GM06990 (cell line): ENCODE measurements around the gene FNIP2.
A peak's percentile ranks its signal among the peaks of the same experiment; 100 is the strongest.

Experiments used
- DNase-seq: peaks from one replicate; pipeline ENCODE4 v3.0.0-alpha.2; 2011; ENCODE audit not compliant: insufficient read length; ENCODE audit errors: extremely low read depth
- H3K27me3 ChIP-seq: replicated peaks from 2 replicates; pipeline ENCODE4 v1.6.0; 2011; ENCODE audit warnings: low read length; ENCODE audit not compliant: control insufficient read depth, insufficient read depth
- H3K36me3 ChIP-seq: 2 replicates; pipeline ENCODE4 v1.5.1; 2011; ENCODE audit warnings: low read length; ENCODE audit not compliant: control insufficient read depth, insufficient read depth
- H3K4me3 ChIP-seq: replicated peaks from 2 replicates; pipeline ENCODE4 v1.5.1; 2011; ENCODE audit warnings: low read depth, mild to moderate bottlenecking, control low read depth, low read length
- TF ChIP-seq, protein P1 (sequence below): IDR thresholded peaks from 2 replicates; pipeline ENCODE4 v1.5.1; 2011; ENCODE audit warnings: low read length, control low read depth, mild to moderate bottlenecking, inconsistent platforms; ENCODE audit not compliant: insufficient read depth, poor library complexity, severe bottlenecking

FNIP2 gene

DNA sequence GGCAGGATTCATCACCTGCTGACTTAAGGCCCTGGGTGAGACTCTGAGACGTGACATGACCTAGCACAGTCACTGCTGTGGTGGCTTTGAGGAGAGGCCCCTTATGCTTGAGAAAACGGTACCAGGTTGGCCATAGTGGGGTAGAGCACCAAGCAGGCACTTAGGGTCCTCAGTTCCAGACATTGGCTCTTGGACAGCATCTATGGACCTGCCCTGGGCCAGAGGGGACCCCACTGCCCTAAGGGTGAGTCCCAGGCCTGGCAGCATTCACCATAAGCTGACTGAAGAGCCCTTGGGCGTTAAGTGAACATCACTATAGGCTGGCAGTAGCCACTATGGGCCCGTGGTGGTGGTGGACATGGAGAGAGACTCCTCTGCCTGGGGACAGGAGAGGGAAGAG lies 78.7 kb downstream of the FNIP2 start:
- DNase-seq, result no peak
- Histone ChIP-seq H3K36me3 (no peaks in the 10 kb centered on the region), H3K4me3 (no peak overlapping the region), H3K27me3 (no peaks in the 10 kb centered on the region)
- TF ChIP-seq, protein P1, sequence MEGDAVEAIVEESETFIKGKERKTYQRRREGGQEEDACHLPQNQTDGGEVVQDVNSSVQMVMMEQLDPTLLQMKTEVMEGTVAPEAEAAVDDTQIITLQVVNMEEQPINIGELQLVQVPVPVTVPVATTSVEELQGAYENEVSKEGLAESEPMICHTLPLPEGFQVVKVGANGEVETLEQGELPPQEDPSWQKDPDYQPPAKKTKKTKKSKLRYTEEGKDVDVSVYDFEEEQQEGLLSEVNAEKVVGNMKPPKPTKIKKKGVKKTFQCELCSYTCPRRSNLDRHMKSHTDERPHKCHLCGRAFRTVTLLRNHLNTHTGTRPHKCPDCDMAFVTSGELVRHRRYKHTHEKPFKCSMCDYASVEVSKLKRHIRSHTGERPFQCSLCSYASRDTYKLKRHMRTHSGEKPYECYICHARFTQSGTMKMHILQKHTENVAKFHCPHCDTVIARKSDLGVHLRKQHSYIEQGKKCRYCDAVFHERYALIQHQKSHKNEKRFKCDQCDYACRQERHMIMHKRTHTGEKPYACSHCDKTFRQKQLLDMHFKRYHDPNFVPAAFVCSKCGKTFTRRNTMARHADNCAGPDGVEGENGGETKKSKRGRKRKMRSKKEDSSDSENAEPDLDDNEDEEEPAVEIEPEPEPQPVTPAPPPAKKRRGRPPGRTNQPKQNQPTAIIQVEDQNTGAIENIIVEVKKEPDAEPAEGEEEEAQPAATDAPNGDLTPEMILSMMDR, result no peak

- H3K4me3 ChIP-seq, result no peak overlapping the region
- TF ChIP-seq, protein P1, result no peak
- no peaks in the 10 kb centered on the region for H3K36me3 ChIP-seq
- no peaks in the 10 kb centered on the region for H3K27me3 ChIP-seq
- no peak for DNase-seq
Observed at GRCh38 chr4:158849681-158850080, 80.9 kb downstream of the FNIP2 start.

GRCh38 chr4:158850371-158850770 lies 81.5 kb downstream of the FNIP2 start:
- TF ChIP-seq, protein P1, result no peak
- no peaks in the 10 kb centered on the region for H3K27me3 ChIP-seq
- no peak for DNase-seq
- no peaks in the 10 kb centered on the region for H3K36me3 ChIP-seq
- H3K4me3 ChIP-seq, result no peak overlapping the region

- no peak overlapping the region for H3K4me3 ChIP-seq
- TF ChIP-seq, protein P1, result peak; percentile 56
- no peaks in the 10 kb centered on the region for H3K36me3 ChIP-seq
- no peaks in the 10 kb centered on the region for H3K27me3 ChIP-seq
- no peak for DNase-seq
Observed at GRCh38 chr4:158850800-158851644, 82.2 kb downstream of the FNIP2 start.

DNA sequence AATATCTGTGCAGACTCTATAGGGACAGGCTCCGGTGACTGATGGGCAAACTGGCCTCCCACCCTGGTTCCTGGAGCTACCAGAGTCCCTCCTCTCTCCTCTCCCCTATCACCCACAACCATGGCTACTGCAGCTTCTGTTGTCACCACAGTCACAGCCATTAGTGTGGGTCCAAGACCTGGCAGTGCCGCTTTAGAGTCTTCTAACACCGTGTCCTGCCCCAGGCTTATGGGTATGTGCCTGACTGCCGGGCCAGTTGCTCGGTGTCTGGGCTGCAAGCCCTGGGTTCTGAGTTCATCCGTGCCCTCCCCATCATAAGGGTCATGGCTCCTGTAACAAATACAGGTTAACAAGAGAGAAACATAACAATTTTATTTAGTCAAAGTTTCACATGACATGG lies 85.4 kb downstream of the FNIP2 start:
- Histone ChIP-seq H3K4me3 (no peak overlapping the region), H3K36me3 (no peaks in the 10 kb centered on the region), H3K27me3 (no peaks in the 10 kb centered on the region)
- TF ChIP-seq, protein P1, result no peak
- DNase-seq, result no peak
